Activated CD4-positive, CD25-positive, alpha-beta regulatory T cell treated with anti-CD3 and anti-CD28 coated beads, Interleukin-2, amount 50 U/mL, for 16 hours (primary cell): ENCODE data around the gene BAIAP2L1.

Source experiments
- DNase-seq: peaks from one replicate; pipeline ENCODE4 v3.0.0-alpha.2; 2020; ENCODE audit warnings: low read depth, low spot score

Gene BAIAP2L1

DNA sequence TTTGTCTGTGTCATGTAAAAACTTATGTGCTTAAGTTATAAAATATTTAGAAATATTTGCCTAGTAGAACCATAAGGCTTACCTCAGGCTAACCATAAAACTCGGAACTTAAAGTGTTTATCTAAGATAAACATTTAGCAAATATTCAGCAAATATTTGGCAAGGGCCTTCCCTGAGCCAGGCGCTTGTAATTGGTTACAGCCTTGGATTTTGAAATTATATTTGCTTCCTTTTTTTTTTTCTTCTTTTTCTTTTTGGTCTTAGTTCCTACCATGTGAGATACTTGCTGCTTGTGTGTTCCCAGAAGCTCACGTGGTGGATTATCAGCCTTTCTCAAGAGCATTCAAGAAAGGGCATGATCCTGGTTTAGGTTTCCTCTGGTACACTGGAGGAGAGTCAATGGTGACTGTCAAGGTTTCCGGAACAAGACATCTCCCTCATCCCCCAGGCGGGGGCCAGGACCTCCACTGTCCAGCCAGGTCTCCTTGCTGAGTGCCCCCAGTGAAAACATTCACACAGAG, 124.6 kb downstream of the BAIAP2L1 start:
- DNase-seq = no peak

DNA sequence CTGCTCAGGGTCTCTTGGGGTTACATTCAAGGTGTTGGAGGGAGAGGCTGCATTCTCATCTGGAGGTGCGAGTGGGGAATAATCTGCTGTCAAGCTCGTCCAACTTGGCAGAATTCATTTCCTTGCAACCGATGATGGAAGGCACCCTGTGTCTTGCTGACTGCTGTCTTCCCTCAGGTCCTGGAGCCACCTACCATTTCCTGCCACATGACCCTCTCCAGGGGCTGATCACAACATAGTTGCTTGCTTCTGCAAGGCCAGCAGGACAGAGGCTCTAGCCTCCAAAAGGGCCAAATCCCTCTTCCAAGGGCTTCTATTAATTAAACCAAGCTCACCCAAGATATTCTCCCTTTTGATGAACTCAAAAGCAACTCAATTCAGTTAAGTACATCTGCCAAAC, 133.6 kb downstream of the BAIAP2L1 start:
- DNase-seq = no peak

DNA sequence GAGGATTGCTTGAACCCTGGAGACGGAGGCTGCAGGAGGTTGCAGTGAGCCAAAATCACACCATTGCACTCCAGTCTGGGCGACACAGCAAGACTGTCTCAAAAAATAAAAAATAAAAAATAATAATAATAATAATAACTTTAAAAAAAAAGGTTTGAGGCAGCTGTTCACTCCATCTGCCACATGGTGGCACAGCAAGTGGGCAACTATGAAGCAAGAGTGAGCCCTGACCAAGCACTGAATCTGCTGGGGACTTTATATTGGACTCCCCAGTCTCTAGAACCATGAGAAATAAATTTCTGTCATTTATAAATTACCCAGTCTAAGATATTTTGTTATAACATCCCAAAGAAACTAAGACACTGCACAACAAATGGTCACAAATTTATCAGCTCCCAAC, 134.1 kb downstream of the BAIAP2L1 start:
- DNase-seq = no peak

DNA sequence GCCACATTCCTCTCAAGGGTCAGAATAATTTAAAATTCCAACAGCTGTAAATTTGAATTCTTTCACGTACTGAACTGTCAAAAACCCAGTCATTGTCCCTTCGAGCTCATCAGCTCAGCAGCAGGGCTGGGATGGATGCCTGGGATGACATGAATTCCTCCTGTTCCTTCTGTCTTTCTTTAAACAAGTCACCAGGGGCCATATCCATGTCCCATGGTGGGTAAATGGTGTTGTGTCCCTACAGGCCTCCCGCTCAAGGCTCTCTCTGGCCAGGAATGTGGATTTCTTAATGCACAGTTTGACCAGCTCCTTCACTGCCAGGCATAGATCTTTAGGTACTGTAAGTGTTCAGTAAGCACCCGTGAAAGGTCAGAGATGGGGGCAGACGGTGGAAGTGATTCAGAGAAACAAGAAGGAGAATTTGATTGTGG, 135.0 kb downstream of the BAIAP2L1 start:
- DNase-seq = no peak

DNA sequence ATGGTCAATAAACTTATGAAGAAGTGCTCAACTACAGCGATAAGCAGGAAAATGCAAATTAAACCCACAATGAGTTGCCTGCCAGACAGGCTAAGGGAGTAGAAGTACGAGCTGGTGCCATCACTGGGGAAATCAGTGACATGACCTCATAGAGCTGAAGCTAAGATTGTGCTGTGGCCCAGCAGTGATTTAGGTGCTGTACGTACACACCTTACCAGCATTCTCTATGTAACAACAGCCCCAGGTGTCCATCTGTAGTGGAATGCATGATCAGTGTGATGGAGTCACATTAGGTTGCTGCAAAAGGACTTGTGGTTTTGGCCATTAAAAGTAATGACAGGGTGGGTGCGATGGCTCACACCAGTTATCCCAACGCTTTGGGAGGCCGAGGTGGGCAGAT, 143.2 kb downstream of the BAIAP2L1 start:
- no peak for DNase-seq

DNA sequence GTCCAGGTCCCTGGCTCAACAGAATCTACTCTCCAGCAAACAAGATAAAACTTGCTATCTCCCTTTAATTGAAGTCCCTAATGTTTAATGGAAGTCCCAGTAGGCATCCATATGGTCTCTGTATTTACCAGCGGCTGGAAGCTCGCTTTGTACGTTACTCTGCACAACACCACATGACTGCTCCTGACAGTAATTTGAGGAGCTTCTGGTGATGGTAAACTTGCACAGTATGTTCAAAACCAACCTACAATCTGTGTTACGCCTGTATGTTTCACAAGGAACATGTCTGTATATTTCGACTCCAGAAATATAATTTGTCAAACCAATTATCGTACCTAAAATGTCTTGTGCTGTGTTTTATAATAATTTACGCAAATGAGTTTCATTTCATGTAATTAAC, 144.5 kb downstream of the BAIAP2L1 start:
- DNase-seq = no peak

DNA sequence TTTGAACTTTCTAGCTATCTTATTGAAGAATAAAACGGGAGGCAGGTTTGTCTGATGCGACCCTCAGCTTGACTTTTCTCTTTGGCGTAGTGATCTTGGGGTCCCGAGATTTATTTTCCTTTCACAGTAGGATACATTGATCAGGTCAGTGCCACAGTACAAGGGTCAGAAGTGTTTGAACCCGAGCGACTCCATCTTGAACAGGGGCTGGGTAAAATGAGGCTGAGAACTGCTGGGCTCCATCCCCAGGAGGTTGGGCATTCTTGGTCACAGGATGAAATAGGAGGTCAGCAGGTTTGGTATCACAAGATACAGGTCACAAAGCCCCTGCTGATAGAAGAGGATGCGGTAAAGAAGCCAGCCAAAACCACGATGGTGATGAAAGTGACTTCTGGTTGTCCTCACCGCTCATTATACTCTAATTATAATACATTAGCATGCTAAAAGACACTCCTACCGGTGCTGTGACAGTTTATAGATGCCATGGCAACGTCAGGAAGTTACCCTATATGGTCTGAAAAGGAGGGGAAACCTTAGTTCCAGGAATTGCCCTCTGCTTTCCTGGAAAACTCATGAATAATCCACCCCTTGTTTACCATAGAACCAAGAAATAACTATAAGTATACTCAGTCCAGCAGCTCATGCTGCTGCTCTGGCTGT, 145.8 kb downstream of the BAIAP2L1 start:
- no peak for DNase-seq

DNA sequence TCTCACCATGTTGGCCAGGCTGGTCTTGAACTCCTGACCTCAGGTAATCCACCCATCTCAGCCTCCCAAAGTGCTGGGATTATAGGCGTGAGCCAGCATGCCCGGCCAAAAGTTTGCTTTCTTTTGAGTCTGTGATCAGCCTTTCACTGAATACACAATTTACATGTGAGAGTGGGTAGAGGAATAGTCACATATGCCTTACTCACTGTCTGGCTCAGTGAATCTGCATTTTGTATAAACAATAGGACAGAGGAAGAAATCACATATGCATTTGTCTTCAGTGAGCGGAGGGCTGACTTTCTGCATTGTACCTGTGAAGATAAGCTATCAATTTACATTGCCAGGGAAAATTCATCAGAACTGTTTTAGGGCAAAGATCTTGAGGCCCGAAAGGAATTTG, 146.4 kb downstream of the BAIAP2L1 start:
- no peak for DNase-seq

DNA sequence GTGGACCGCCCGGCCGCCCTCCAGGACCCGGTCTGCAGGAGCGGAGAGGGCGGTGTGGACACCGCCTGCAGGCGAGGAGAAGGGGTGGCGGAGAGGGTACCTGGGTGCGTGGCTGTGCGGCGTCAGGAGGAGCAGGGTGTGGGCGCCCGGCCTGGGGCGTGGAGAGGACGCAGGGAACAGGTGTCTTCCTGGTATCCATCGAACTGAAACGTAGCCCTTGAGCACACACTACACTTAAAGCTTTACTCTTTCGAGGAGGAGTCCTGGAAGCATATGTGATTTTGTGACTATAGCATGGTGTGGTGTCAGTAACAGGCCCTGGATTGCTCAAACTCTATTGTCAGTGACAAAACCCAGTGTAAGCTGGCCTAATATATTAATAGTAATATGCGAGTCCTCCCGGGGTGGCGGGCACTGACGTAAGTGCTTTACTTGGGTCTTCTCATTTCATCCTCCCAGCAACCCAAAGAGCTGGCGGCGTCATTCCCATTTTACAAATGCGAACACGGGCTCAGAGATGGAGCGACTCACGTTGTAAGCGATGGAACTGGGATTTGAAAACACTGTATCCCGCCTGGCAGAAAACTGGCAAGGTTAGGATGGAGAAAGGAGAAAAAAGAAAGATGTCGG, 148.3 kb downstream of the BAIAP2L1 start:
- DNase-seq = no peak

DNA sequence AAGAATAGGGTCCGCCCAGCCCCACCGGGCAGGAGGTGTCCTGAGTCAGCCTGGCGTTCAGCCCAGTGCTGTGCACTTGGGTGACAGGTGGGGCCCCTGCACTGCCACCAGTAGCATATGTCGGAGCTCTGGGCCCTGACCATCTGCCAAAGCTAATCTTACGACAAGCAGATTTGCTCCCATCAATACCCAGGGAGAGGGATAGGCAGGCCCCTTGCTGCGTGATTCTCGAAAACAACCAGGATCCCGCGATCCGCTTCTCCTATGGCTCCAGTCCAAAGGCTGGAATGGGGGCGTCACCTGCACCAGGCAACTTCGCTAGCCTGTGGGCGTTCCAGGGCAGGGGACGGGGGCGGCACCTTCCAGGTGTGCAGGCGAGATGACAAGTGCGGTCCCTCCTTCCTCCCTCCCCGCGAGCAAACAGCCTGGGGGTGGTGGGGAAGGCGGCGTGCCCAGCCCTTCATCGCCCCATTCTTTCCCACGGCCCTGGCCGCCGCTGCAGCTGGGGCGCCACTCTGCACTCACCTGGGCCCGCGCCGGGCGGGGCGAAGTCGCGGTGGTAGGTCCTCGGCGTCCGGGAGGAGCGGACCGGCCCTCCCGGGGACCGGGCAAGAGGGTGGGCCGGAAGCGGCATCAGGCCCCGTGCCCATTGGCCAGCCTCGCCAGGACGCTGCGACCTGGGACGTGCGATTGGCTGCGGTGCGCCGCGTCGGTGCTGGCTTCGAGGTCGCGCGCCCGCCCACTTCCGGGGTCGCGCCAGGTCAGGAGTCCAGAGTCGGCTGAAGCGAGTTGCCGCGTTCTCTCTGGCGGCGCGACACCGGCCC, 149.1 kb downstream of the BAIAP2L1 start, which contains the start of gene TECPR1:
Gene TECPR1 (minus strand): TSS at position 632 of the 824 bp plus-strand sequence. CDS start 6,086 bp downstream, outside the sequence.
- peak; percentile 80 for DNase-seq

DNA sequence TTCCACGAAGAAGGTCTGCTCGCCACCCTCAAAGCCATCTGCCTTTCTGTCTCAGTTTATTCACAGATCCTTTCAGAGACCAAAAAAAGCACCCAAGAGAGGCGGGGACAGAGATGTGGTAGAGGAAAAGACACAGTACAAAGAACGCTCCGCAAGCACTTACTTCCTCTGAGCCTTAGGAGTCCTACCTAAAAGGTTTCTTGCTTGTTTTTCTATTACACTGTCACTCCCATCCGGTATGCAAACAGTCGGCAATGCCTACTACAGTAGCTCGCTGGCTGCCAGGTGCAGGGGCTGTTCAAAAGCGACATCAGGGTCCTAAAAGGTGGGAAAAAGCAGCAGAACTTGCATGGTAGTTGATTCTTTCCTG, 149.7 kb downstream of the BAIAP2L1 start:
- peak; percentile 16 for DNase-seq

DNA sequence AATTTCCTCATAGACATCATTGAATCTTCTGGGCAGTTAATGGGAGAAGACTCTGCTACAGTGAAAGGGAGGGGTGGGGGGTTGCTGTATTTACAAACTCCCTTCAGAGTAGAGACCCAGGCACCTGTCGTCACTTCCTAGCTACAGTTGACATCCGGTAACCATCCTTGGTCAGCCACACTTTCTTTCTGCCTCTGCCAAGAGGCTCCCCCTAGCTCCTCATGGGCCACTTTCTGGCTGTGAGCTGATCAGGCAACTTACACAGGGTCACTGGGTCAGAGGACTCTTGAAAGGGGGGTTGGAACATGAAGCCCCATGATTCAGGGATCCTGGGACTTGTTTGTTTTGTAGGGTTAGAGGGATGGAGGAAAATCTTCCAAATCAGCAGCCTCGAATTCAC, 150.1 kb downstream of the BAIAP2L1 start:
- DNase-seq = peak; percentile 8

DNA sequence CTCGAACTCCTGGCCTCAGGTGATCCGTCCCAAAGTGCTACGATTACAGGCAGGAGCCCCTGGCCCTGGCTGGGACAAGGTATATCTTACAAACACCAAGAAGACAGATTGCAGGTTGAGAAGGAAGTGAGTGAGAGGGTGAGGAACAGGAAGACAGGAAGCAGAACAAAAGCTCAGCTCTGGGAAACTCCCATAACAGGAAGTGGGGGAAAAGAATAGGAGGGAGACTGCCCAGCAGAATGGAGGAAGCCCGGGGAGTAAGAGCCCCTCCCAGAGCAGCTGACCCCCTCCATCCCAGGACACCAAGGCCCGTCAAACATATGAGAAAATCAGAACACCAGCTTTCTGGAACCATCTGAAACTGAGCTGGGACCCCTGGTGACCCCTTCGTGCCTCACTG, 151.8 kb downstream of the BAIAP2L1 start:
- DNase-seq = no peak

DNA sequence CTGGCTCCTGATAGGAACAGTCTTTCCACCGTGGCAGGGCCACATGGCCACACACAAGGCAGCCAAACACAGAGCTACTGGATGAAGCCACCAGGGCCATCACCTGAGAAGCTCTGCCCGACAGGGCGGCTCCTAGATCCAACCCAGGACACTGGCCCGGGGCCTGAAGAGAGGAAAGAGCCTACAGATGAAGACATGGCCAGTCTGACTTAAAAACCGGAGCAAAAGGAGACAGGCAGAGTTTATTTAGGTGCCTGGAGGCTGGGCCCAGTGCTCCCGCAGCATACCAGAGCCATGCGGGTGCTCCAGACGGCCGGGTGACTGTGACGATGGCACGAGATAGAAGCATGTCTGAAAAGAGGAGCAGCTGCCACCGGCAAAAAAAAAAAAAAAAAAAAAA, 152.7 kb downstream of the BAIAP2L1 start:
- DNase-seq = no peak

DNA sequence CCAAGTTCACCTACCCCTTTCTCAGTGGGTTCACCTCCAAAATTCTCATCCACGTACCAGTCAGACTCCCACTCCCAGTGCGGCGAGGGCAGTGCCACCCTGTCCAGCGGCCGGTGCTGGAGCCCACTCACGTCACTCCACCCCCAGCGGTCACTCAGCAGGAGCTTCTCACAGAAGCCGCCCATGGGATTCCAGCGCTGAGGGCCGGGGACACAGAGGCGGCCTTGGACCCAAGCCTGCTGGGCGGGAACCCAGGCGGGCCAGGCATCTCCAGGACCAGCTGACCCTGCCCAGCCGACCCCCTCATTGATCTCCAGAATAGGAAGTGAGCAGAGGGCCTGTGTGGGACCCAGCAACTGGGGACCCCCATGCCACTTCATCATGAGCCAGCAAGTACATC, 156.0 kb downstream of the BAIAP2L1 start:
- no peak for DNase-seq

DNA sequence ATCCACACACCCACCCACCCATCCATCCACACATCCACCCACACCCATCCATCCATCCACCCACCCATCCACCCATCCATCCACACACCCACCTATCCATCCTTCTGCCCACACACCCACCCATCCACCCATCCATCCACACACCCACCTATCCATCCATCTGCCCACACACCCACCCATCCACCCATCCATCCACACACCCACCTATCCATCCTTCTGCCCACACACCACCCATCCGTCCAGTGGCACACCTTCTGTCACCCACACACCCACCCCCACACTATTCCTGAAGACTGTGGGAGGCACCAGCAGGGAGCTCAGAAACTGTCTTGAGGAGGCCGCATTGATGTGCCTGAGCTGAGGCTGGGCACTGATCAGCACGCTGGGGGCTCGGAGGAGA, 158.0 kb downstream of the BAIAP2L1 start:
- DNase-seq = no peak

DNA sequence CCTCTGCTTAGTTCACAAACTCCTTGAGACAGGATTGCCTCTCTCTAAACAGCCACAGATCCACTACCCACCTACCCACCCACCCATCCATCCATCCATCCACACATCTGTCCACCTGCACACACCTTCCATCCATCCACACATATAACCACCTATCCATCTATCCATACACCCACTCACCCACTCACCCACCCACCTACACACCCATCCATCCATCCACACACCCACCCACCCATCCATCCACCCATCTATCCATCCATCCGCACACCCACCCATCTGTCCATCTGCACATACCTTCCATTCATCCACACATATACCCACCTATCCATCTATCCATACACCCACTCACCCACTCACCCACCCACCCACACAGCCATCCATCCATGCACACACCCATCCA, 158.5 kb downstream of the BAIAP2L1 start:
- DNase-seq = no peak

DNA sequence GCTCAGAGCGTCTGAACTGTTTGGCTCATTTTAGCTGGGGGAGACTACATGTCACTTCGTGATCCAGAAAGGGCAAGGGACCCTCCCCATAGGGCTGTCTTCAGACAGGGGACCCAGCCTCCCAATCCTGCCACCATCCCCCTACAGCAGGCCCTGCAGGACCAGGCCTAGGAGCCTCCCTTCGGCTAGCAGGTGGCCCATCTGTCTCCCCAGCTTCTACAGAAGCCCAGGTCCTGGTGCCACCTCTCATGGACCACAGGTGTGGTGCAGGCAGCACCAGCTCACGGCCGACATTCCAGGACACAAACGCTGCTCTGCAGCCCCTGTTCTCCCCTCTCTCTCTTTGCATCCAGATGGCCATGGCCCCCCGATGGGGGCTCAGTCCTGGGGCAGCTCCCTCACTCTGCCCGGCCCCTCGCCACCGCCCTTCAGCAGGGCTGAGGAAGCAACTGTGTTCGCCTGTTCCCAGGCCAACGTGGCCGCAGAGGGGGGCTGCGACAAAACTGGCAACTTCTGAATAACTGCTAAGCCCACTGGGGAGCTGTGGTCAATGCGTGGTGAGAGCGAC, 159.1 kb downstream of the BAIAP2L1 start:
- DNase-seq = no peak
